ENCODE results near the gene MTHFD2L.

- TF ChIP-seq HDGF (IDR thresholded peaks at IDR 0.05; ENCODE audit: borderline replicate concordance) (no peak), SP1 (IDR thresholded peaks at IDR 0.05) (no peak), ARNT (IDR thresholded peaks at IDR 0.05) (no peak), NFRKB (IDR thresholded peaks at IDR 0.05) (no peak), ELF4 (IDR thresholded peaks at IDR 0.05) (no peak)
Measured at GRCh38 chr4:74230902-74231499, 73.1 kb downstream of the MTHFD2L start.

Measured in HEK293T (cell line).